Measurements from ENCODE around the gene UPB1.
"Not testable (repeated sequence)": the region's sequence is repeated elsewhere in the genome, so short reads cannot be mapped to it uniquely, and the experiment has no call there.

UPB1 gene

GRCh38 chr22:24504540-24504939 is 9.4 kb downstream of the UPB1 start:
- no peak for DNase-seq (ENCODE audit: low spot score)

GRCh38 chr22:24504956-24505736 is 10.0 kb downstream of the UPB1 start:
- DNase-seq (ENCODE audit: low spot score) = no peak

GRCh38 chr22:24506802-24507438 is 11.8 kb downstream of the UPB1 start:
- no peak for DNase-seq (ENCODE audit: low spot score)

- no peak for DNase-seq (ENCODE audit: low spot score)
Measured at GRCh38 chr22:24507716-24508115, 12.6 kb downstream of the UPB1 start.

GRCh38 chr22:24510637-24511625 is 15.8 kb downstream of the UPB1 start:
- peak; percentile 42 for DNase-seq (ENCODE audit: low spot score)

- DNase-seq (ENCODE audit: low spot score) = no peak
Measured at GRCh38 chr22:24512043-24512442, 16.9 kb downstream of the UPB1 start.

GRCh38 chr22:24513378-24514240 is 18.5 kb downstream of the UPB1 start:
- DNase-seq (ENCODE audit: low spot score) = no peak

- DNase-seq (ENCODE audit: low spot score) = no peak
Measured at GRCh38 chr22:24514241-24515026, 19.3 kb downstream of the UPB1 start.

GRCh38 chr22:24515027-24515338 is 19.9 kb downstream of the UPB1 start:
- no peak for DNase-seq (ENCODE audit: low spot score)

- DNase-seq (ENCODE audit: low spot score) = no peak
Measured at GRCh38 chr22:24516301-24516737, 21.2 kb downstream of the UPB1 start.

GRCh38 chr22:24517446-24517845 is 22.3 kb downstream of the UPB1 start:
- no peak for DNase-seq (ENCODE audit: low spot score)

GRCh38 chr22:24518228-24518627 is 23.1 kb downstream of the UPB1 start:
- DNase-seq (ENCODE audit: low spot score) = no peak

- DNase-seq (ENCODE audit: low spot score) = no peak
Measured at GRCh38 chr22:24518771-24519485, 23.8 kb downstream of the UPB1 start.

- DNase-seq (ENCODE audit: low spot score) = no peak
Measured at GRCh38 chr22:24519496-24519895, 24.4 kb downstream of the UPB1 start.

GRCh38 chr22:24521791-24522245 is 26.7 kb downstream of the UPB1 start:
- peak; percentile 26 for DNase-seq (ENCODE audit: low spot score)

GRCh38 chr22:24523873-24524272 is 28.7 kb downstream of the UPB1 start:
- DNase-seq (ENCODE audit: low spot score) = no peak

- DNase-seq (ENCODE audit: low spot score) = peak; percentile 79
Measured at GRCh38 chr22:24525416-24526037, 30.4 kb downstream of the UPB1 start.

GRCh38 chr22:24526191-24526590 is 31.1 kb downstream of the UPB1 start:
- DNase-seq (ENCODE audit: low spot score) = no peak

- no peak for DNase-seq (ENCODE audit: low spot score)
Measured at GRCh38 chr22:24529898-24530297, 34.8 kb downstream of the UPB1 start.

- DNase-seq (ENCODE audit: low spot score) = not testable (repeated sequence)
Measured at GRCh38 chr22:24530968-24531367, 35.8 kb downstream of the UPB1 start.
